GM19239 (cell line): ENCODE measurements around the gene TMCO6.

Source experiments
- DNase-seq: peaks from one replicate; pipeline ENCODE4 v3.0.0; 2011; ENCODE audit warnings: low spot score; ENCODE audit not compliant: insufficient read length
- FAIRE-seq: peaks from 2 replicates; lab custom pipeline; 2011; peaks lifted over from hg19 to GRCh38; lab: Jason Lieb, UNC

Gene TMCO6

DNA sequence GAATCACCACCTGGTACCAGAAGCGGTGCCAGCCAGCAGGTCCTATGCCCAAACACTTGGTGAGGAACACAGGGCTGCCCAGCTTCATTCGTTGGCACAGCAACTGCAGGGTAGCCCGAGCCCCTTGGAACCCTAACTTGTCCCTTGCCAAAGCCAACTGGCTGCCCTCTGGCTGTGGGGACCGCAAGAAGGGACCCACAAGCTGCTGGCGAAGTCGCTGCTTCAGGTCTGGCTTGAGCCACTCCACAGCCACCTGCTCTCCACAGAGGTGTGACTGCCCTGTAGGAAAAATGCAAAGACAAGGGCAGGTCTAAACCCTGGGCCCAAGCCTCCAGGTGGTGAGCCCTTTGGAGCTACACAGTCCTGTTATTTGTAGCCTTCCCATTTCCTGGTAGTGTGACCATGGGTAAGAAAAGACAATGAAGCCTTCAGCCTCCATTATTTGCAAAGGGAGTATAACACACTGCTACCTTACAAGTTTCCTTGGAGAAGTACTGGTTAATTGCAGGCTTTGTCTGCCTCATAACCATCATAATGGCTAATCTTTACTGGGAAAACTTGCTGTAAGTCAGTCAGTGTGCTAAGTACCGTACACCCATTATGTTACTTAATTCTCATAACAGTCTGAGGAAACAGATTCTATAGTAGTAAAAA, 32.3 kb downstream of the TMCO6 start:
- FAIRE-seq (no peak), DNase-seq (no peak)

DNA sequence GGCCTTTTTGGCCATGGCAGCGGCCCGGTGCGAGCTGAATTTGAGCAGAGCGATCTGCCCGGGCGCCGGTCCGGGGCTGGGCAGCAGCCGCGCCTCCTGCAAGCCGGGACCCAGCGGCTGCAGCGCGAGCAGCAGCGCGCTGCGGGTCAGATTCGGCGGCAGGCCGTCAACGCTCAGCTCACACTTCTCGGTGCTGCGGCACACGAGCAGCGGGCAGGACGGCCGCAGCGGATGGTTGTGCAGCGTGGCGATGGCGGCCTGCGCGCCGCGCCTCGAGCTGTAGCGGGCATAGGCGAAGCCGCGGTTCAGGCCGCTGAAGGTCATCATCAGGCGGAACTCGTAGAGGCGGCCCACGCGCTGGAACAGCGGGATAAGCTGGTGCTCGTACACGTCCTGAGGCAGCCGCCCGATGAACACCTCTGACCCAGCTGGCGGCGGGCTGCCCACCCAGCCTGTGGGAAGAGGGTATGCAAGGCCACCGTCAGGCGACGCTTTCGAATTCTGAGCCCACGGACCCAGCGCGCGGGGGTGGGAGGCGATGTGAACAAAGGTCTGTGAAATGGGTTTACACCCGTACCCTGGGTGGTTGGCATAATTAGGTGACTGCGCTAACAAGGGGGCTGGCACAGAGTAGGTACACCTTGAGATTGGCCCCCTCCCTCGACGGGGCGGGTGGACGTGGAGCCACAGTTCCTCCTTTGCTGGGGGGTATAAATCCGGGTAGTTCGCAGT, 33.4 kb downstream of the TMCO6 start:
- no peak for FAIRE-seq
- no peak for DNase-seq

DNA sequence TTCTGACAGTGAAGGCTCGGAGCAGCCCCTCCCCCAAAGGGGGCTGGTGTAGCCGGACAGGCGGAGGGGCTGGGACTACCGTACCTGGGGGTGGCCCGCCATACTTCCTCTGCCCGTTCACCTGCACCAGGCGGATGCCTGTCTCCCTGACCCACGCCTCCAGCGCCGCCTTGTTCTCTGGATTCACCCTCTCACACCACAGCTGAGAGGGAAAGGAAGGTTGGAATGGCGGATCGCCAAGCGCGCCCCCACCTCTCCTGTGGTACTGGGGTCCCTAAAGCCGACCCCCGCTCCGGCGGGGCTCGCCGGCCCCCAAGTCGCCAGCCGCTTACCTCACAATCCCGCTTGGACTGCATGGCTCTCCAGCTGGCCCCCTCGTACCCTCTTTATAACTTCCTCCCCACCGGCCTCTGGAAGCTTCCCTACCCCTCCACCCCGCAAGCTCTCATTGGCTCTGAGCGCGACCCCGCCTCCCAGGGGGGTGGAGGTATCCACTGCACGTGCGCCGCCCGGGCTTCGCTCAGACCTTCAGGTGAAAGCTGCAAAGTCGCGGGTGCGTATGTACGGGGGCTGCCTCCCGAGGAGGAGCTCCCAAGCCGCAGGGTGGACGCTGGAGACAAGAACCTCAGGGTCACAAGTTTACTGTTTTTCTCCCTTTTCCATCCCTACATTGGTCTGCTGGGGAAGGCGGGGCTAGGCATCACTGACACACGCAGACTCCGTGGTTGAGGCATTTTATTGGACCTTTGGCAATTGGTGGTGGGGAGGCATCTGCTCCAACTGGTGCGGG, 34.1 kb downstream of the TMCO6 start, which contains the start of gene DND1:
TSS of gene DND1 (minus strand) at position 390 of the 790 bp plus-strand sequence. CDS start at position 356, 34 bp downstream.
- no peak for FAIRE-seq
- no peak for DNase-seq

DNA sequence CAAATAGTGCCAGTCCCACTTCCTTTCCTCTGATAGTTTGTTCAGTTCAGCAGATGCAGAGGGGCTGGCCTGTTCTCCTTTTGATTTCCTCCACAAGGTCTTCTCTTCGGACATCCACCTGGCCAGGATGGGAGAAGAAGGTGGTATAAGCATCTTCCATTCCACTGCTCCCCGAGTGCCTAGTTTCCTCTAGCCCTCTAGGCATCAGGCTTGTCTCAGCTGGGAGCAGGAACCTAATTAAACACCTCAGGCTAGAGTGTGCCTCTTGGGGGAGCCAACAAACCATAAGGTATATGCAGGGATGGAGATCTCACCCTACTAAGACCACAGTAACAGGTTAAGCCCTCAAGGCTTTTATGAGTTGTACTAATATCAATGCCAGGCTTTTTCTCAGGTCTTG, 35.0 kb downstream of the TMCO6 start:
- FAIRE-seq: no peak
- no peak for DNase-seq

DNA sequence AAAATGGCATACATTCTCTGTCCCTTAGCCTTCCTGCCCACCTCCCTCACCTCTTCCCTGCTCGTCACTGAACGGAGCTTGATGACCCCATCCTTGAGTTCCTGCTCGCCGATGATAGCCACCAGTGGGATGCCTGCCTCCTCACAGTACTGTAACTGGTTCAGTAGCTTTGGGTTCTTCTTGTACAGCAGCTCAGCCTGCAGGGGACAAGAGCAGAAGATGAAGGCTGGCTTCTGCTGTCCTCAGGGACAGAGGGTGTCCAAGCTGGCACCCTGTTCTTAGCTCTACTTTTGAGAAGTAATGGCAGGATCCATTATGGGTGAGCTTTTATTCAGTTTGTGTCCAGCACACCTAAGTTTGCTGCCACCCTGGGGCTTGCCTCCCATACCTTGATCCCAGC, 35.4 kb downstream of the TMCO6 start:
- no peak for FAIRE-seq
- no peak for DNase-seq

DNA sequence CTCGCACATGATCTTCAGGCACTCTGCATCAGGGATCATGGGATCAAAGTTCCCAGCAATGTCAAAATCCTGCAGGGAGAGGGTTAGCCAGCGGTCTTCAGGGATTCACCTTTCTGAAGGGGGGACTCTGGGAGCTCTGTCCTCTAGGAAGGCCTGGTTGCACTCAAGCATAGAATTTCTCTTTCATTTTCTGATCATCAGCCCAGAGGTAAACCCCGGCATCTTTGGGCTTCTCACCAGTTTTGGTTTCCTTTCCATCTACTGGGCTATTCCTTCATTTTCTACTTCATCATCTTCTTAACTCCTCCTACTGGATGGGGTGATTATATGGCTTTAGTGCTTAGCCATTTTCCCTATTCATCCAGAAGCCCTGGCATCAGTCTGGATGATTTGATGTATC, 38.7 kb downstream of the TMCO6 start:
- FAIRE-seq (peak; percentile 68), DNase-seq (peak; percentile 54)

DNA sequence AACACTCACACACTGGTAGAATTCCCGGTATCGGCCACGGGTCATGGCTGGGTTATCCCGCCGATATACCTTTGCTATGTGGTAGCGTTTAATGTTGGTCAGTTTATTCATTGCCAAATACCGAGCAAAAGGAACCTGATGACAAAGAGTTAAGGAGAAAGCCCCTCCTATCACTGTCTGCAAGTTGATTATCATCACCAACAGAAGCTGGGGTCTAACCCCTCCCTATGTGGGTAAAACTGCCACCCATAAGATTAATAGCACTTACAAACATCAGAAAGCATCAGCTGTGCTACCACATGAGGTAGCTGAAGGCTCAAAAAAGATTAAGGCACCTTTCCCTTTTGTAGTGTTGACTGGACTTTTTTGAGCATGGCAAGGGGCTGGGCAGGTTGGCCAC, 39.7 kb downstream of the TMCO6 start:
- FAIRE-seq: no peak
- no peak for DNase-seq

DNA sequence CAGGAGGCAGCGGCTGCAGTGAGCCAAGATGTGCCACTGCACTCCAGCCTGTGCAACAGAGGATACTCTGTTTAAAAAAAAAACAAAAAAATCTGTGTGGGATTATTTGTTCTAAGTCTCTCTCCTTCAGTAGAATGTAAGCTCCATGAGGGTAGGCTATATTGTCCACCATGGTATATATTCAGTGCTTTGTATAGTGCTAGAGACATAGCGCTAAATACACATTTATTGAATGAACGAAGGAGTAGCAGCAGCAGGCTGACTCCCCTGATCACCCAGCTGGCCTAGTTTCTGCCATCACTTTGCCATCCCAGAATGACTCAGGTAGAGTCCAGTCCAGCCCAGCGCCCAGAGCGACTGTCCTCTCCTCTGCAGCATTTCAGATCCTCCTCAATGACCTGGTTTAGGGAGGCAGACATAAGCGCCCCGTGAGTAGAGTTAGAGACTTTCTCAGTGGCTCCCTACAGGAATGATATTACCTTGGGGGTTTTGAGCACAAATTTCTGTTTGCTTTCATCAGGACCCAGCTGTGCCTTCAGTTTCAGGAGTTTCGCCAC, 51.2 kb downstream of the TMCO6 start:
- FAIRE-seq (no peak), DNase-seq (no peak)

DNA sequence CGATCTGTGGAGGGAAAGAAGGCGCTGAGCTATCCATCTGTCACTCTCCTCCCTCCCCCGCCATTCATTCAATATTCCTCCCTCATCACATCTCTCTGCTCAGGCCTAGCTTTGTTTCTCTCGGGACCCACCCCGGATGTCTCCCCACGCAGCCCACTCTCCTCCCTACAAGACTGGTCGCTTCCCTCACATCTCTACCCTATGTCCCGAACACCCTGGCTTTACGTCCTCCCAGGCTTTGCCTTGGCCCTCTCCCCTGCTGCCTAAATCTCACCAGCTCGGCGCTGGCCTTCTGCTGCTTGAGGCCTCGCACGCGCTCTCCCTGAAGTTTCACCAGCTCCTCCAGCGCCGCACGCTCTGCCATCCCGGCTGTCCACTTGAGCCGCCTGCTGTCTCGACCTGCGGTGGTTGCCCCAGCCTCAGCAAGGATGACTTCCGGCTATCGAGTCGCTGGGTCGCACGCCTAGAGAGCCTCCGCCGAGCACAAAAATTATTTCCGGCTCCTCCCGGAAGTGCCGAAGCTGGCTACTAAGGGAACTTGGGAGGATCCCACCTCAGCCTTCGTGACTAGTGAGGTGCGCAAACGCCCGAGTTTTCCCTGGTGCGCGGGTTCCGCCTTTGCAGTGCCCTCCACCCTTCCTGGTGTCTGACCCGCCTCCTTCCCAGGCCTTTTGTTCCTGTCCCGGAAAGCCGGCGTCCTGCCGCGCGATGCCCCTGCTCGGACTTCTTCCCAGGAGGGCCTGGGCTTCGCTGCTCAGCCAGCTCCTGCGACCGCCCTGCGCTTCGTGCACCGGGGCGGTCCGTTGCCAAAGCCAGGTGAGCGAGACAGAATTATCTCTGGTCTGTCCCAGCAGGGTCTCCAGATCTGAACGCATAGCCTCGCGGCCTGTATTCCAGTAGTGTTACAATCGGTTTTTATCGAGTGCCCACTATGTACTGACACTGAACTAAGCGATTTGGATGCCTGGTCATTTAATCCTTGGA, 52.0 kb downstream of the TMCO6 start, which contains the start of the genes HARS1 and HARS2:
TSS of gene HARS1 (minus strand) at position 430 of the 984 bp plus-strand sequence. CDS start at position 364, 66 bp downstream.
TSS of gene HARS2 (plus strand) at position 515 of the 984 bp plus-strand sequence. CDS start at position 709, 194 bp downstream.
- peak; percentile 85 for DNase-seq
- FAIRE-seq: peak; percentile 83

DNA sequence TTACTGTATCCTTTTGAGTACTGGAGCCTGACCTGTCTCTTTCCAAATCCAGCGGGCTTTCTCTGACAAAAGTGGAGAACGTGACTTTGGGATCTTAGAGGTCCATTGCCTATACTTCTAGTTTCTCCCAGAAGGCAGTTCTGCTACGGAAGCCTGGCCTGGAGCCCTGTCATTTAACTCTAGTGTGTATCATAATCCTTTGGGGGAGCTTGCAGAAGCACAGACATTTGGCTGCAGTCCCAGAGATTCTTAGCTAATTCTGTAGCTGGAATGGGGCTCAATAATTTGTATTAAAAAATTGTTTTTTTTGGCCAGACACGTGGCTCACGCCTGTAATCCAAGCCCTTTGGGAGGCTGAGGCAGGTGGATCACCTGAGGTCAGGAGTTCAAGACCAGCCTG, 55.0 kb downstream of the TMCO6 start:
- DNase-seq: no peak
- no peak for FAIRE-seq
